K562 (cell line): Measurements from ENCODE around the gene PTAR1. TPM values are rescaled to one million over a fixed set of nuclear protein-coding genes. Genes with fewer than 3 reads are reported as not detected.

Experiments
- HDGF ChIP-seq: fragments of 450-650 bp; IDR thresholded peaks from 2 replicates; pipeline ENCODE4 v1.6.1; 2016
- IRF9 ChIP-seq: fragments of 450-650 bp; IDR thresholded peaks from 2 replicates; pipeline ENCODE4 v1.6.1; 2016; ENCODE audit warnings: missing biosample characterization, missing genetic modification characterization
- JUND ChIP-seq, 2 experiments: IDR thresholded peaks; 2 replicates in 1 of 2; 3 replicates in 1 of 2; pipeline ENCODE4 v1.6.1; 2011; ENCODE audit warnings: borderline replicate concordance in 2 of 2, low read depth in 2 of 2, low read length in 2 of 2, improper control_type of control experiment in 1 of 2, missing biosample characterization in 1 of 2, missing genetic modification characterization in 1 of 2, missing genetic modification reagents in 1 of 2
- MAX ChIP-seq: sonication (generic); formaldehyde crosslinking; IDR thresholded peaks from 2 replicates; pipeline ENCODE4 v1.9.0; 2022; ENCODE audit warnings: mild to moderate bottlenecking, missing genetic modification reagents
- MGA ChIP-seq: fragments of 450-650 bp; IDR thresholded peaks from 2 replicates; pipeline ENCODE4 v1.6.1; 2016; ENCODE audit warnings: mild to moderate bottlenecking, moderate library complexity
- NFATC3 ChIP-seq: fragments of 450-650 bp; IDR thresholded peaks from 2 replicates; pipeline ENCODE4 v1.6.1; 2017; ENCODE audit warnings: mild to moderate bottlenecking
- PCBP2 ChIP-seq: fragments of 200-400 bp; formaldehyde crosslinking; IDR thresholded peaks from 2 replicates; pipeline ENCODE4 v1.6.1; 2018; ENCODE audit warnings: low read length, low read depth, mild to moderate bottlenecking, moderate library complexity; ENCODE audit not compliant: poor library complexity, severe bottlenecking
- RAD51 ChIP-seq: fragments of 450-650 bp; IDR thresholded peaks from 2 replicates; pipeline ENCODE4 v1.7.1; 2016; ENCODE audit warnings: low read depth, mild to moderate bottlenecking, borderline replicate concordance
- RBM15 ChIP-seq: fragments of 200-400 bp; formaldehyde crosslinking; IDR thresholded peaks from 2 replicates; pipeline ENCODE4 v1.6.1; 2018; ENCODE audit warnings: mild to moderate bottlenecking, low read length, moderate library complexity; ENCODE audit not compliant: insufficient read depth
- RBM17 ChIP-seq: fragments of 200-400 bp; formaldehyde crosslinking; IDR thresholded peaks from 2 replicates; pipeline ENCODE4 v1.6.1; 2017; ENCODE audit warnings: low read depth, mild to moderate bottlenecking, low read length, borderline replicate concordance
- SMAD2 ChIP-seq: fragments of 150-350 bp; IDR thresholded peaks from 2 replicates; pipeline ENCODE4 v1.6.1; 2014; ENCODE audit warnings: low read depth, mild to moderate bottlenecking, low read length
- SNIP1 ChIP-seq: fragments of 450-650 bp; IDR thresholded peaks from 2 replicates; pipeline ENCODE4 v1.7.1; 2017; ENCODE audit warnings: low read depth, mild to moderate bottlenecking
- SRSF9 ChIP-seq: fragments of 200-400 bp; formaldehyde crosslinking; IDR thresholded peaks from 2 replicates; pipeline ENCODE4 v1.6.1; 2017; ENCODE audit warnings: low read depth, low read length, borderline replicate concordance
- ZKSCAN3 ChIP-seq: fragments of 250-450 bp; sonication (Bioruptor Pico); IDR thresholded peaks from 2 replicates; pipeline ENCODE4 v1.4.0; 2020
- ZNF121 ChIP-seq: sonication (generic); formaldehyde crosslinking; conservative IDR thresholded peaks from 2 replicates; pipeline ENCODE4 v1.8.0; 2022; ENCODE audit warnings: missing genetic modification reagents
- ZNF324 ChIP-seq: fragments of 250-450 bp; sonication (Bioruptor Pico); IDR thresholded peaks from 2 replicates; pipeline ENCODE4 v1.4.0; 2020; ENCODE audit warnings: mild to moderate bottlenecking
- polyA plus RNA-seq, 8 experiments: library from polyadenylated mRNA; depleted of rRNA in 4 of 8; stranded (reverse) in 5 of 8; unstranded in 3 of 8; fragments of >200 nt; fragmentation: Nextera tagmentation in 2 of 8; fragmentation: Illumina TruSeq in 1 of 8; extraction: Ambion mirVana in 2 of 8; extraction: Trizol in 1 of 8; gene quantifications; 2 replicates each; pipeline versions ENCODE4 v1.2.1 to v1.2.3, GENCODE V29; 2011 to 2014; ENCODE audit warnings: inconsistent platforms in 1 of 8, missing spikeins in 1 of 8
- total RNA-seq, 7 experiments: library from RNA; depleted of rRNA in 6 of 7; stranded (reverse); fragments of >200 nt in 6 of 7; fragmentation: Illumina TruSeq in 2 of 7; extraction: Trizol in 2 of 7; gene quantifications; 2 replicates each; pipeline versions ENCODE4 v1.2.1 to v1.2.3, GENCODE V29; 2011 to 2021; ENCODE audit warnings: low replicate concordance in 1 of 7

The PTAR1 gene
- total and polyA plus RNA-seq, 9 of the 15 experiments (the other 6 are each of a cell fraction or from before 2014, with no cell fraction given), result 10.1 to 48.0 (median 28.0) TPM

- TF ChIP-seq PCBP2 (no peak), SRSF9 (no peak), IRF9 (tag) (no peak), RBM15 (no peak), SMAD2 (no peak), ZNF324 (CRISPR knock-in tag) (no peak), ZNF121 (CRISPR knock-in tag) (no peak), RAD51 (no peak), MGA (peak; percentile 27; the same call in 1 of the 2 replicates), RBM17 (no peak), JUND (IDR thresholded peaks at IDR 0.05; ENCODE audit: borderline replicate concordance, low read depth, low read length) (no peak), JUND (tag; IDR thresholded peaks at IDR 0.05; ENCODE audit: borderline replicate concordance, low read depth, low read length) (no peak), MAX (CRISPR knock-in tag) (no peak), ZKSCAN3 (no peak), HDGF (no peak), SNIP1 (no peak), NFATC3 (no peak)
Observed at GRCh38 chr9:69672596-69673310, 87.1 kb downstream of the PTAR1 start (continued).
